A549 (cell line): ENCODE results near the gene SPC24.
"Not testable (repeated sequence)": the region's sequence is repeated elsewhere in the genome, so short reads cannot be mapped to it uniquely, and the experiment has no call there.

Experiments used
- BCL3 ChIP-seq: fragments of >200 bp; sonication (Bioruptor Twin); formaldehyde crosslinking; IDR thresholded peaks from 3 replicates; pipeline ENCODE4 v1.6.1; 2016
- BHLHE40 ChIP-seq: IDR thresholded peaks from 2 replicates; pipeline ENCODE4 v1.6.1; 2012; ENCODE audit warnings: low read depth, low read length, inconsistent platforms
- CEBPB ChIP-seq, 2 experiments: fragments of >200 bp in 1 of 2; sonication (Bioruptor Twin) in 1 of 2; formaldehyde crosslinking in 1 of 2; IDR thresholded peaks; 2 replicates each; pipeline ENCODE4 v1.6.1; 2012 to 2016
- CTCF ChIP-seq: fragments of >200 bp; sonication (Bioruptor Twin); formaldehyde crosslinking; IDR thresholded peaks from 3 replicates; pipeline ENCODE4 v1.5.1; 2016
- EP300 ChIP-seq, 2 experiments: fragments of >200 bp; sonication (Bioruptor Twin); formaldehyde crosslinking; IDR thresholded peaks; 2 replicates in 1 of 2; 3 replicates in 1 of 2; pipeline ENCODE4 v1.6.1; 2016 to 2017
- FOSB ChIP-seq: fragments of 250-450 bp; sonication (Bioruptor Pico); IDR thresholded peaks from 2 replicates; pipeline ENCODE4 v1.5.0; 2020; ENCODE audit warnings: mild to moderate bottlenecking, moderate library complexity
- HES2 ChIP-seq: fragments of >200 bp; sonication (Bioruptor Twin); formaldehyde crosslinking; IDR thresholded peaks from 2 replicates; pipeline ENCODE4 v1.6.1; 2016
- JUNB ChIP-seq: fragments of >200 bp; sonication (Bioruptor Twin); formaldehyde crosslinking; IDR thresholded peaks from 2 replicates; pipeline ENCODE4 v1.6.1; 2016
- MAX ChIP-seq: IDR thresholded peaks from 2 replicates; pipeline ENCODE4 v1.6.1; 2012
- PBX3 ChIP-seq: IDR thresholded peaks from 2 replicates; pipeline ENCODE4 v1.6.1; 2012
- POLR2A ChIP-seq: IDR thresholded peaks from 2 replicates; pipeline ENCODE4 v1.6.1; 2012; ENCODE audit warnings: mild to moderate bottlenecking, low read length
- RFX5 ChIP-seq: fragments of 450-650 bp; IDR thresholded peaks from 2 replicates; pipeline ENCODE4 v1.7.1; 2014; ENCODE audit warnings: antibody characterized with exemption, mild to moderate bottlenecking, moderate library complexity
- SMC3 ChIP-seq: fragments of >200 bp; sonication (Bioruptor Twin); formaldehyde crosslinking; IDR thresholded peaks from 3 replicates; pipeline ENCODE4 v1.6.1; 2018; ENCODE audit warnings: inconsistent platforms
- ZFP36 ChIP-seq: fragments of 450-650 bp; IDR thresholded peaks from 2 replicates; pipeline ENCODE4 v1.6.1; 2014; ENCODE audit warnings: borderline replicate concordance; ENCODE audit not compliant: partially characterized antibody

- not testable (repeated sequence) for TF ChIP-seq ZFP36; CTCF; MAX; PBX3; CEBPB (IDR thresholded peaks at IDR 0.05); BHLHE40; RFX5; SMC3; HES2; POLR2A; EP300 (IDR thresholded peaks at IDR 0.05); BCL3; FOSB (CRISPR knock-in tag); JUNB
Observed at GRCh38 chr19:11160440-11160768, 4.8 kb upstream of the SPC24 start.
